HG03175 (cell line): ENCODE measurements around the gene FAM135A.
"Not testable (repeated sequence)": the region's sequence is repeated elsewhere in the genome, so short reads cannot be mapped to it uniquely, and the experiment has no call there.

Source experiments
- ATAC-seq: cut with Tn5 transposase; IDR thresholded peaks from one replicate; pipeline ENCODE4 v1.9.1; 2021; ENCODE audit warnings: mild to moderate bottlenecking, moderate library complexity; ENCODE audit not compliant: unreplicated experiment

Gene FAM135A

GRCh38 chr6:70396163-70396562 lies 17.1 kb upstream of the FAM135A start:
- ATAC-seq, result no peak

- ATAC-seq, result peak; percentile 45
Observed at GRCh38 chr6:70396796-70397729, 16.2 kb upstream of the FAM135A start.

GRCh38 chr6:70398783-70399728 lies 14.3 kb upstream of the FAM135A start:
- no peak for ATAC-seq

GRCh38 chr6:70404658-70405057 lies 8.7 kb upstream of the FAM135A start:
- ATAC-seq, result no peak

- no peak for ATAC-seq
Observed at GRCh38 chr6:70409216-70409615, 4.1 kb upstream of the FAM135A start.

GRCh38 chr6:70411542-70412251 lies 1.6 kb upstream of the FAM135A start:
- no peak for ATAC-seq

GRCh38 chr6:70412252-70413113 lies 825 bp upstream of the FAM135A start:
- ATAC-seq, result peak; percentile 24

- ATAC-seq, result no peak
Observed at GRCh38 chr6:70413992-70414494, 735 bp downstream of the FAM135A start.

- ATAC-seq, result no peak
Observed at GRCh38 chr6:70414813-70415212, 1.5 kb downstream of the FAM135A start.

- no peak for ATAC-seq
Observed at GRCh38 chr6:70415247-70415646, 1.9 kb downstream of the FAM135A start.

- no peak for ATAC-seq
Observed at GRCh38 chr6:70415660-70416059, 2.4 kb downstream of the FAM135A start.

- ATAC-seq, result no peak
Observed at GRCh38 chr6:70421509-70421908, 8.2 kb downstream of the FAM135A start.

- ATAC-seq, result no peak
Observed at GRCh38 chr6:70423189-70424134, 10.2 kb downstream of the FAM135A start.

GRCh38 chr6:70424291-70424690 lies 11.0 kb downstream of the FAM135A start:
- no peak for ATAC-seq

GRCh38 chr6:70436320-70436719 lies 23.0 kb downstream of the FAM135A start:
- ATAC-seq, result no peak

GRCh38 chr6:70445001-70445400 lies 31.7 kb downstream of the FAM135A start:
- no peak for ATAC-seq

- ATAC-seq, result not testable (repeated sequence)
Observed at GRCh38 chr6:70447343-70448070, 34.2 kb downstream of the FAM135A start.

- ATAC-seq, result not testable (repeated sequence)
Observed at GRCh38 chr6:70453899-70454298, 40.6 kb downstream of the FAM135A start.
